Measurements from ENCODE around the gene ATP8B3. TPM values are rescaled to one million over a fixed set of nuclear protein-coding genes. Genes with fewer than 3 reads are reported as not detected.

Gene ATP8B3
- total and polyA plus RNA-seq, 7 donors: 0.06 to 0.30 (median 0.17) TPM; not detected in 1

DNA sequence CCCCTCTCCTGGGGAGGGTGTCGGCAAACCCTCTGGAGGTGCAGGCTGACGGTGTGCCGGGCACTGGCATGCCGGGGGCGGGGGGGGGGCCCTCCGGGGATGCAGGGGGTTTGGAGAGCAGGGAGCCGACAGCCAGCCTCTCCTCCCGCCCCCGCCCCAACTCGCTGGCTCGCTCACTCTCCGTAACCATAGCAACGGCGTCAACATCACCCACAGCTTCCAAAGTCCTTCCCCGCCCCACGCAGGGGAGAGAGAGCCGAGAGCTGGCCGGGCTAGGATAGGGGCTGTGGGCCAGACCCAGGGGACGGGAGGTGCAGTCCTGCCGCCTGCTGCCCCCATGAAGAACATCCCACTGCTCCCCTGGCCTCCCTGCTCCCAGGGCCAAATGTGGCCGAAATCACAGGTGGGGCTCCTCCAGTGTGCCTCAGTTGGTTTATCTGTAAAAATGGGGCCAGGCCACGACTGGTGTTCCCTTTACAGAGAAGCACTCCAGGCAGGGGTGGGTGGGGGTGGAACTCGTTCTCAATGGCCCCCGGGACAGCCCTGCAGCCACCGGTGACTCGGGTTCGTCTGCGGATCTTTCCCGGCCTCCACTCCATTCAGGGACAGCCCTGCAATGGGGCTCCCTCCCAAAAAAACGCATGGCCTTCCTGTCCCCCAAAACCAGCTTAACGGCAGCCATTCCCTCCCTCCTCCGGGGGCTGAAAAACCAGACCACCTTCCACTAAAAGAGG, 48.1 kb upstream of the ATP8B3 start:
- TF ChIP-seq, protein P1, sequence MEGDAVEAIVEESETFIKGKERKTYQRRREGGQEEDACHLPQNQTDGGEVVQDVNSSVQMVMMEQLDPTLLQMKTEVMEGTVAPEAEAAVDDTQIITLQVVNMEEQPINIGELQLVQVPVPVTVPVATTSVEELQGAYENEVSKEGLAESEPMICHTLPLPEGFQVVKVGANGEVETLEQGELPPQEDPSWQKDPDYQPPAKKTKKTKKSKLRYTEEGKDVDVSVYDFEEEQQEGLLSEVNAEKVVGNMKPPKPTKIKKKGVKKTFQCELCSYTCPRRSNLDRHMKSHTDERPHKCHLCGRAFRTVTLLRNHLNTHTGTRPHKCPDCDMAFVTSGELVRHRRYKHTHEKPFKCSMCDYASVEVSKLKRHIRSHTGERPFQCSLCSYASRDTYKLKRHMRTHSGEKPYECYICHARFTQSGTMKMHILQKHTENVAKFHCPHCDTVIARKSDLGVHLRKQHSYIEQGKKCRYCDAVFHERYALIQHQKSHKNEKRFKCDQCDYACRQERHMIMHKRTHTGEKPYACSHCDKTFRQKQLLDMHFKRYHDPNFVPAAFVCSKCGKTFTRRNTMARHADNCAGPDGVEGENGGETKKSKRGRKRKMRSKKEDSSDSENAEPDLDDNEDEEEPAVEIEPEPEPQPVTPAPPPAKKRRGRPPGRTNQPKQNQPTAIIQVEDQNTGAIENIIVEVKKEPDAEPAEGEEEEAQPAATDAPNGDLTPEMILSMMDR (IDR thresholded peaks at IDR 0.05): no peak
- H3K36me3 ChIP-seq (ENCODE audit: insufficient read depth in 1 of 2, low read depth in 1 of 2): no peaks in the 10 kb centered on the region
- H3K27me3 ChIP-seq (ENCODE audit: insufficient read depth in 3 of 3, low read length in 2 of 3): peaks cover 0 to 4% (median 0%) of the 10 kb centered on the region in 3 donors
- intact Hi-C loops (cut with DNase I): no loop called here
- no peak overlapping the region for H3K27ac ChIP-seq
- peaks cover 29% of the 10 kb centered on the region for H3K4me1 ChIP-seq
- no peaks in the 10 kb centered on the region for H3K9me3 ChIP-seq
- 33 to 46% (median 35%) methylated on average over 21 to 32 of the region's 32 CpGs for WGBS, 3 donors
- ATAC-seq: no peak
- H3K4me3 ChIP-seq: no peak overlapping the region
- DNase-seq: peak in 1 of 2 donors; percentile 50

DNA sequence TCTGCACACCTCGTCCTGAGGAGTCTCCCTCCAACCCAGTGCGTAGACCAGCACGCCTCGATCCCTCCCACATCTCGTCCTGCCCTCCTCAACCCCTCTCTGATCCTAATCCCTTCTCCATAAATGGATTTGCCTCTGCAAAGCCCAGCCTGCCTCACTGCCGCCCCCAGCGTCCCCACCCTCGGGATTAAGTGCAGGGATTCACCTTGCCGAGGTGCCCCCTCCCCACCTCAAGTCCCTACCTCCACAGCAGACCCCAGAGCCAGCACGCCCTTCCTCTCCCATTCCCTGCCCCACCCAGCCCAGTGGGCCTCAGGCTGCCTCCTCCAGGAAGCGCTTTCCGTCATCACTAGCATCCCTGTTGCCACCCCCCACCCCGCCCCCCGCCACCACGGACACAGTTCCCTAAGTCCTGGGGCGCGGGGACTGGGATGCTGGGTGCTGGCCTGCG, 47.3 kb upstream of the ATP8B3 start:
- TF ChIP-seq, protein P1 (IDR thresholded peaks at IDR 0.05): no peak
- Histone ChIP-seq H3K36me3 (ENCODE audit: insufficient read depth in 1 of 2, low read depth in 1 of 2) (no peaks in the 10 kb centered on the region), H3K4me3 (no peak overlapping the region), H3K27ac (no peak overlapping the region), H3K4me1 (peaks cover 34% of the 10 kb centered on the region), H3K9me3 (no peaks in the 10 kb centered on the region), H3K27me3 (ENCODE audit: insufficient read depth in 3 of 3, low read length in 2 of 3) (peaks cover 0 to 4% (median 0%) of the 10 kb centered on the region in 3 donors)
- DNase-seq (no peak), ATAC-seq (no peak)
- 65 to 71% (median 67%) methylated on average over 18 of the region's 18 CpGs for WGBS, 3 donors
- intact Hi-C loops (cut with DNase I): no loop called here

DNA sequence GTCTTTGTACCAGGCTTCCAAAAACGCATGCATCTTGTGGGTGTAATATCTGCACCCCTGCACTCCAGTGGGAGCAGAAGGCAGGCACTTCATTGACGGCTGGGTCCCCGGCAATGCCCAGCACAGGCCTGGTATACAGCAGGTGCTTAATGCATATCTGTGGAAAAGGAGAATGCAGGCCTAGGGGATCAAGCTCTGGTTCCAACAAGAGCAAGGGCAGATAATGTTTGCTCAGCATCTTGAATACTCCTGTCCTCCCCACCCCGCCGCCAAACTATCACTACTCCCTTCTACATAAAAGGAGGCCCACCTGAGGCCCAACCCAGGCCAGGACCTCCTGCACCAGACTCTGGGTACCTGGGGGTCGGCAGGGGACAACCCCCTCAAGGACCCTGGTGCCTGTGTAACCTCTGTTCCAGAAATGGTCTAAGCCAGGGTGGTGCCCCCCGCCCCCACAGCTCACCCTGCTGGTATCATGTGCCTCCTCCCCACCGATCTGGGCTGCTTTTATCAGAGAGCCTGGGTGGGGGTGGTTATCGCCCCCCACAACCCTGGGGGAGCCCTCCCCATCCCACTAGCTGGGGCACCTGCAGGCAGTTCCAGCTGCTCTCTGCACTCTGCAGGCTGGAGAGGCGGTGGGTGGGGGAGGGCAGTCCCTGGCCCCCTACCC, 46.5 kb upstream of the ATP8B3 start:
- Histone ChIP-seq H3K36me3 (ENCODE audit: insufficient read depth in 1 of 2, low read depth in 1 of 2) (no peaks in the 10 kb centered on the region), H3K27ac (no peak overlapping the region)

DNA sequence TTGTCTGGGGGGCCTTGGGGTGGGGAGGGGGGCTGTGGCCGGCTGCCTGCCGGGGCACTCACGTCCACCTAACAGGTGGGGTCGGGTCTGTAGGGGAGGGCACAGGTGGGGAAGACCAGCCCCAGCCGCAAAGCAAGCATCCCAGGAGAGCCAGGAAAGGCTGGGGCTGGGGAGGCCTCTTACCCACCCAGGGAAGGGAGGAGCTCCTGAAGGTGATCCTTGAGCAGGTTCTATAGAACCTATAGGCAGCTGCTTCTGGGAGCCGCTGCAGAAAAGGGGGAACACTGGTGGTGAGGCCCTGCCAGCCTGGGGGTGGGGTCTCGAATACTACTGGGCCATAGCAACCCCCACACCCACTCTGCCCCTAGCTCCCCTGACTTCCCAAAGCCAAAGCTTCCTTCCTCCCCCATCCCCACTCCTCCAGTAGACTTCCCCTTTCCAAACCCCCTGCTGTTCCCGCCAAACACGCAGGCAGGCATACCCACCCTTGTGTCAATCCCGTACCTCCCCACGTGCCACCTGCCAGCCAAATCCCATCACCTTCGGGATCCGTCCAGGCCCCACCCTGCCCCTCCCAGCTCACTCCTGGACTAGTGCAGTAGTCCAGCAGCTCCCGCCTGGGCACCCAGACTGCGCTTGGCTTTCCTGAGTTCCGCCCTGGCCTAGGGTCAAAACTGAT, 45.7 kb upstream of the ATP8B3 start:
- intact Hi-C loops (cut with DNase I): no loop called here
- ATAC-seq (no peak), DNase-seq (no peak)
- WGBS, 3 donors: 61 to 63% (median 61%) methylated on average over 16 of the region's 16 CpGs
- Histone ChIP-seq H3K9me3 (no peaks in the 10 kb centered on the region), H3K4me3 (peak overlapping the region; percentile 61), H3K36me3 (ENCODE audit: insufficient read depth in 1 of 2, low read depth in 1 of 2) (no peaks in the 10 kb centered on the region), H3K27ac (peak overlapping the region; percentile 46), H3K4me1 (peaks cover 38% of the 10 kb centered on the region), H3K27me3 (ENCODE audit: insufficient read depth in 3 of 3, low read length in 2 of 3) (peaks cover 0 to 5% (median 0%) of the 10 kb centered on the region in 3 donors)
- TF ChIP-seq, protein P1 (IDR thresholded peaks at IDR 0.05): no peak

More for the DNA sequence above, 46.5 kb upstream of the ATP8B3 start:
- Histone ChIP-seq H3K27me3 (ENCODE audit: insufficient read depth in 3 of 3, low read length in 2 of 3) (peaks cover 0 to 4% (median 0%) of the 10 kb centered on the region in 3 donors), H3K4me3 (no peak overlapping the region), H3K4me1 (peaks cover 34% of the 10 kb centered on the region), H3K9me3 (no peaks in the 10 kb centered on the region)
- TF ChIP-seq, protein P1 (IDR thresholded peaks at IDR 0.05): no peak
- ATAC-seq: no peak
- WGBS, 3 donors: 77 to 88% (median 81%) methylated on average over 8 to 10 of the region's 10 CpGs
- intact Hi-C loops (cut with DNase I): no loop called here
- DNase-seq: no peak
